ENCODE data around the gene PLEK.

GRCh38 chr2:68390586-68390985 is 25.5 kb downstream of the PLEK start:
- TF ChIP-seq BACH2 (CRISPR knock-in tag; IDR thresholded peaks at IDR 0.05; ENCODE audit: borderline replicate concordance) (no peak), ZNF70 (CRISPR knock-in tag; IDR thresholded peaks at IDR 0.05) (no peak), ZFP30 (CRISPR knock-in tag; IDR thresholded peaks at IDR 0.05) (no peak)
- TF ChIP-seq, protein P1, sequence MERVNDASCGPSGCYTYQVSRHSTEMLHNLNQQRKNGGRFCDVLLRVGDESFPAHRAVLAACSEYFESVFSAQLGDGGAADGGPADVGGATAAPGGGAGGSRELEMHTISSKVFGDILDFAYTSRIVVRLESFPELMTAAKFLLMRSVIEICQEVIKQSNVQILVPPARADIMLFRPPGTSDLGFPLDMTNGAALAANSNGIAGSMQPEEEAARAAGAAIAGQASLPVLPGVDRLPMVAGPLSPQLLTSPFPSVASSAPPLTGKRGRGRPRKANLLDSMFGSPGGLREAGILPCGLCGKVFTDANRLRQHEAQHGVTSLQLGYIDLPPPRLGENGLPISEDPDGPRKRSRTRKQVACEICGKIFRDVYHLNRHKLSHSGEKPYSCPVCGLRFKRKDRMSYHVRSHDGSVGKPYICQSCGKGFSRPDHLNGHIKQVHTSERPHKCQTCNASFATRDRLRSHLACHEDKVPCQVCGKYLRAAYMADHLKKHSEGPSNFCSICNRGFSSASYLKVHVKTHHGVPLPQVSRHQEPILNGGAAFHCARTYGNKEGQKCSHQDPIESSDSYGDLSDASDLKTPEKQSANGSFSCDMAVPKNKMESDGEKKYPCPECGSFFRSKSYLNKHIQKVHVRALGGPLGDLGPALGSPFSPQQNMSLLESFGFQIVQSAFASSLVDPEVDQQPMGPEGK (CRISPR knock-in tag; IDR thresholded peaks at IDR 0.05; ENCODE audit: borderline replicate concordance): no peak

All from SK-N-SH treated with all-trans-retinoic acid at 6 μM for 48 hours (cell line).